Putamen (tissue), 1 donor: ENCODE data around the gene MEDAG.
A peak's percentile ranks its signal among the peaks of the same experiment; 100 is the strongest.

Experiments
- DNase-seq: peaks from one replicate; pipeline ENCODE4 v3.0.0-alpha.2; 2016; ENCODE audit warnings: low spot score

The MEDAG gene

GRCh38 chr13:30905932-30906383 lies at the start of gene MEDAG:
MEDAG (plus strand) TSS chr13:30906271; CDS start chr13:30906516, 245 bp downstream.
- no peak for DNase-seq

GRCh38 chr13:30857018-30857417 lies 49.1 kb upstream of the MEDAG start:
- no peak for DNase-seq

DNA sequence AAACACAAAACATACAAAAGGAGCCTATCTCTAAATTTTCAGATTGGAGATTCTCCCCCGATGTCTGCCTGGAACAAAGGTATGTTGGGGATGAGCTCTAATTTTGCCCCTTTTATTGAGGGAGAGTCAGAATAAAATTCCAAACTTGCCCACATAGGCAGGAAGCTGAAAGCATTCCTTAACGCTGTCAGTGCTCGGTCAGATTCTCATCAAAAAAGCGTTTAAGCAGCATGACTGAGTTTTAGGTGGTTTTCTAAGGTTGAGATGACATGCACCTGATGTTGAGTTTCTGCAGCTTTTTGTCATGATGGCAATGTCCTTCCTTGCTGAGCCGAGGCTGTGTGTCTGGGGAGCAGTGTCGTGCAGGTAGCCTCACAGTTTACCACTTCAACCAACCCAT lies 48.4 kb upstream of the MEDAG start:
- no peak for DNase-seq

DNA sequence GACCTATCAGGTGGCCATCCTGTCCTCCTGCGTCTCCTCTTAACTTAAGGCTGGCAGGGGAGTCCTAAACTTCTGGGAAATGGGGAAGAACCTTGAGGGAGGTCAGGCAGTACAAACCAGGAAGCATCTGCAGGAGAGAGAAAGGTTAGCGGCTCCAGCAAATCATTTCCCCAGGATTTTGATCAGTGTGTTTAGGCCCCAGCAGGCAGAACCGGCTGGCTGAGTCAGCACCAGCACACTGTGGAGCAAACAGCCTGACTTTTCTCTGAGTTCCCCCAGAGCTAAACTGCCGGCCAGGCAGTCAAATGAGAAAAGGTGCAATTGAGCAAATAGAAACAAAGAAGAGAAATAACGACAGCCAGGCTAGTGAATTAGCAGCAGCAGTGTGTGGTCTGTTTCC lies 46.7 kb upstream of the MEDAG start:
- DNase-seq = no peak

DNA sequence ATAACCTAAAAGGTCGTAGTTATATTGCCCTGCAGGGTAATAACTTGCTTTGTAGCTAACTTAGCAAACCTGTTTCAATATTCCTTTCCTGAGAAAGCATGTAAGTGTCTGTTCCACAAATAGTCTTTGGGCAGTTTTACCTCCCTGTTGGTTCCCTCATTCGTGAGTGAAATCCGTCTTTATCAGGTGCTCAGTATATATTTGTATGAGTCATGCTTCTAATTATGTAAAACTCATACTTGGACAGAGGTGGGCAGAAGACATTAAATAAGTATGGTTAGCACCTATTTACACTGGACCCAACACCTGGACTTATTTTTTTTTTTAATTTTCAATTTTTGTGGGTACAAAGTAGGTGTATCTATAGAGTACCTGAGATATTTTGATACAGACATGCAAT lies 44.9 kb upstream of the MEDAG start:
- DNase-seq = no peak

DNA sequence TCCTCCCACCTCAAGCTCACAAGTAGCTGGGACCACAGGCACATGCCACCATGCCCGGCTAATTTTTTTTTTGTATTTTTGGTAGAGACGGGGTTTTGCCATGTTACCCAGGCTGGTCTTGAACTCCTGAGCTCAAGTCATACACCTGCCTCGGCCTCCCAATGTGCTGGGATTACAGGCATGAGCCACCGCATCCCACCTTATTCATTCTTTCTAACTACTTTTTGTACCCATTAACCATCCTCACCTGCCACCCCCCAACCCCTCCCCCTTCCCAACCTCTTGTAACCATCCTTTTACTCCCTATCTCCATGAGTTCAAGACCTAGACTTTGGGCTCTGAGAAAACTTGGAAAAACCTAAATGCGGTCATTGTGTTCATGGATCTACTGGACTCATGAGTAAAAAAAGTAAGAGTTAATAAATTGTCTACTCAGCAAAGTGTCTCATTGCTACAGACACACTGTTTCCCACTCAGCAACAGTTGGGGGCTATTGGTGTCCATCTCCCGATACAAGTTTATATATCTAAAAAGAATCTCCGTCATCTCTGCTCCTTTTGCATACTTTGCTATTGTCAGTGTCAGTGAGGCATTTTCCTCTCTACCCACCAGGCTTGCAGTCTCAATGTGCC lies 44.1 kb upstream of the MEDAG start:
- no peak for DNase-seq

DNA sequence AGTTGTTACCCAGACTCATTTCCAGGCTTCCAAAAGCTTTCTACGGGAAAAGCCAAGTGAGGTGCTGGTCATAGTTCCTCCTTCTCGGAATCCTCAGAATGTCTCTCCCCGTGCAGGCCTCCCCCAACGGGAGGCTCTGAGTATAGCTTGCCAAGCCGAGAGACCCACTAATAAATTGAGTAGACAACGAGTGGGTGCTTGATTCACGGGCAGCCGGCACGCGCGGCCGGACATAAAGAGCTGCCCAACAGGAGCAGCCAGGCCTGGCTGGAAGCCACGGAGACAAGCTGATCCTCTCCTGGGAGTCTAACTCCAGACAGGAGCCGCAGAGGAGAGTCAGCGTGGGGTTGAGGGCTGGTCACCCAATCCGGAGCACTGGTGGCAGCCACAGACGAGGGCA lies 43.4 kb upstream of the MEDAG start:
- DNase-seq = no peak

DNA sequence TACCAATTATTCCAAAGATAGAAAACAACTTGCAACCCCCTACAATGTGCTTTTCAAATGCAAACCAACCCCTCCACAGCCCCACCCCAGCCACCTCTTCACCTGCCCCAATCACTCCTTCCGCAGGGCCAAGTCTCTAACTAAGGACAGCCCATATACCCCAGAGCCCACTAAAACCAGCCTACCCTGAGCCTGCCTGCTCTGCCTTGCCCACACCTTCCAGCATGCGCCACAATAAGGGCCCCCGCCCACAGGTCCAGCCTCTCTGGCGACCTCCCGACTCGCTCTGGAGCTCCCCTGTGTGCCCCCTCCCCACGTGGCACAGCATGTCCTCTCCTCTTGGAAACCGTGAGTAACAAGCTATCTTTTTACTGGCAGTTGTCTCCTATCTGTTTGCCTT lies 42.8 kb upstream of the MEDAG start:
- no peak for DNase-seq

- DNase-seq = no peak
Measured at GRCh38 chr13:30863796-30864195, 42.3 kb upstream of the MEDAG start.

- no peak for DNase-seq
Measured at GRCh38 chr13:30864433-30865122, 41.5 kb upstream of the MEDAG start.

GRCh38 chr13:30865123-30866049 lies 40.7 kb upstream of the MEDAG start:
- peak; percentile 78 for DNase-seq

GRCh38 chr13:30866677-30867076 lies 39.4 kb upstream of the MEDAG start:
- no peak for DNase-seq

- no peak for DNase-seq
Measured at GRCh38 chr13:30867089-30867669, 38.9 kb upstream of the MEDAG start.

DNA sequence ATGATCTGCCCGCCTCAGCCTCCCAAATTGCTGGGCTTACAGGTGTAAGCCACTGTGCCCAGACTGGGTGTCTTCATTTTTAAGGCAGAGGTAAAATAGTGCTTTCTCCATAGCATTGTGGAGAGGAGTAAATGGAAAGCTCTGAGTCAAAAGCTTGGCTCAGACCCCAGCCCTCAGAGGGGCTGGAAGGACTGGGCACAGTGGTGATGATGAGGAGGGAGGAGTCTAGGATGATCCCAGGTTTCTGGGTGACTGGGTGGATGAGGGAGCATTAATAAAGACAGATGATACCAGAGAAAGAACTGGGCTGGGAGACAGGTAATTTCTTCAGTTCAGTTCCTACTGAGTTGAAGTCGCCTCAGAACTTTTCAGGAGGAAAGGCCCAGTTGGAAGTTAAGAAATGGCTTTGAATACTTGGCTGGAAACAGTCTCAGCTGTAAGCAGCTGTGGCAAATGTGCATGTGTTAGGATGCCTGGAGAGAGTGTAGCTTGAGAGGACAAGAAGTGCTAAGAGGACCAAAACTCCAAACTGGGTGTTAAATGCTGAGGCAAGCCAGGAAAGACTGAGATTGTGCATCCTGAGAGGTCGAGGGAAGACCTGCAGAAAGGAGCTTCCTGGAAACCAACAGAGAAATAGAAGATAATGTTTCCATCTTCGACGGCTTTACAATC lies 37.1 kb upstream of the MEDAG start:
- DNase-seq = no peak

DNA sequence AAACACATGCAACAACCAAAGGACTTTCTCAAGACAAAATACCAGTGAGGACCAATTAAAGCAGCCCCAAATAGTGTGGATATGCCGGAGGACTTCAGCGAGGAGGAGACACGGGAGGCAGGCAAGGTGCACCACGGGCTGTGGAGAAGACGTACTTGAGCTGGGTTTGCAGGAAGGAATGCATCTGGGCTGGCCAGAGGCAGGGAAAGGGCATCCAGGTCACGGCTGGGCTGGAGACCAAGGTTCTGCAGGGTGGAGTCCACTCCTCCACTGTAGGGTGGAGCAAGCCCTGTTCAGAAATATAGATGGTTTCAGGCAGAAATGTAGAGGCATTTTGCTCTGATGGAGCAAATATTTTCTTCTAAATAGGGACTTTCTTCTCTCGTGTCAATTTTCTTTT lies 36.6 kb upstream of the MEDAG start:
- no peak for DNase-seq

DNA sequence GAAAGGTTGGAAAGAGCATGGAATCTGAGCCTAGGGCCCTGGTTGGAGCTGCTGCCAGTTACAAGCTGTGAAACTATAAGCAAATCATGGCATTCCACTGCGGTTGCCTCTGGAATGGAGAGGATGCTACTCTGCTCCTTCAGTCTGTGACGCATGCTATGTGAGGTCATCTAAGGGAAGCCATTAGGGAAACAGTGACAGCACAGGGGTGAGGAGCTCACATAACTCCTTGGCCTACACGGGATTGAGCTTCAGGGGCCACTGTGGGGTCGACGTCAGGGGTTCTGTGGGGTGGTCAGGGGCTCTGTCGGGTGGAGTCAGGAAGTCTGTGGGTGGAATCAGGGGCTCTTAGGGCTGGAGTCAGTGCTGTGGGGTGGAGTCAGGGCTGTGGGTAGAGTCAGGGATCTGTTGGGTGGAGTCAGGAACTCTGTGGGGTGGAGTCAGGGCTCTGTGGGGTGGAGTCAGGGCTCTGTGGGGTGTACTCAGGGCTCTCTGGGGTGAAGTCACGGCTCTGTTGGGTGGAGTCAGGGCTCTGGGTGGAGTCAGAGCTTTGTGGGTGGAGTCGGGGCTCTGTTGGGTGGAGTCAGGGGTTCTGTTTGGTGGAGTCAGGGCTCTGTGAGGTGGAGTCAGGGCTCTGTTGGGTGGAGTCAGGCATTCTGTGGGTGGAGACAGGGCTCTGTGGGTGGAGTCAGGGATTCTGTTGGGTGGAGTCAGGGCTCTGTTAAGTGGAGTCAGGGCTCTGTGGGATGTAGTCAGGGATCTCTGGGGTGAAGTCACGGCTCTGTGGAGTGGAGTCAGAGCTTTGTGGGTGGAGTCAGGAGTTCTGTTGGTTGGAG lies 35.8 kb upstream of the MEDAG start:
- no peak for DNase-seq

DNA sequence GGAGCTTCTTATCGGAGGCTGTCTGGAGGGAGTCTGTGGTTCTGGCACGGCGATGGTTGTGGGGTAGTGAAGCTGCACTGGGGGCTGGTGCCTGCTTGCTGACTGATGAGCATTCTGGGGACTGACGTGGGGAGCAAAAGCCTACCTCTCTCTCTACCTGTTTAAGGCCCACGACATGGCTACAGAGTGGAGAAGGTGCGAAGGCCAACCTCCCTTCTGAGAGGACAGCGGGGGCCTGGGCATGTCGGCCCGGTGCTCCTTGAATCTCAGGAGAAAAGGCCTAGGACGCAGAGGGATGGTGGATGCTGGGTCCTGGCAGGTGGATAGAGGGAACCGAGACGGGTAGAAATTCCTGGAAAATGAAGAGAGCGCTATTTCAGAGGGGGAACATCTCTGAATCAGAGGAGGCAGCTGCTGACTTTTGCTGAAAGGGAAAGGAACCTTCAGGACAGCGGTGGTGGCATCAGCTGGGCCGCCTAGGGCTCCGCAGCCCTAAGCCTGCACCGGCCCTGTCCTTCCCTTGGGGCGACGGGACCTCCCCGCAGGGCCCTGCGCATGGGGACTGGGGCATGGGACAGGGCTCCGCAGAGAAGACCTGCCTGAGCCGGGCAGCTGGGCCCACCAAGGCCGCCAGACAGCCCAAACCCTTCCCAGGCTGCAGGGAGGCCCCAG lies 35.0 kb upstream of the MEDAG start:
- no peak for DNase-seq

DNA sequence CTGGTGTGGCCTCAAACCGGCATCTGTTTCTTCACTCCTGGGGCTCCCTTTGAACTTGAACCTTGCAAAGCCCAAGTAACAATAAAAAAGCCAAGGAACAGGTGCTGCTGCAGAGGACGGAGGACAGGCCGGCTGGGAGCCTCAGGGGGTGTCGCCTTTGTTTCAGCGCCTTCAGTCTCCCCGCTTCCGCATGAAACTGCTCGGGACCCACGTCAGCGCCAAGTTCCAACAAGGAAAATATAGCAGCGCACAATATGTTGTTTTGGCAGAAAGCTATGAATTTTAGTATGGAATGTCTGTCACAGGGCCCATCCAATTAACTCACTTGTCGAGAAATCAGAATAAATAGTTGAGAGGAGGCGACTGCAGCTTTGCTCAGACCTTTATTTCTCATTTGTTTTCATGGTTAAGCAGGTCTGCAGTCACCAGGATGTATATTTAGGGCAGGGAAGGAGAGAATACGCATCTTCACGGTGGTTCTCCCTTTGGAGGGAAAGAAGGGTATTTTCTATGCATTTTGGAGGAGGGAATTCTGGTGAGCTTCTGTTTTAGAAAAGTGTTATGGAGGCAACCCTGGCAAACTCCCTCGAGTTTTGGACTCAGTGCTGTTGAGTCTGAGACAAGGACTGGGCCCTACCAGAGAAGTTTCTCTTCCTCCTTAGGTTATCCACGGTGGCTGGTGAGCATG lies 34.3 kb upstream of the MEDAG start:
- no peak for DNase-seq

- DNase-seq = no peak
Measured at GRCh38 chr13:30872276-30872594, 33.8 kb upstream of the MEDAG start.
